SU-DHL-6 (cell line): ENCODE measurements around the gene TRIML1.

Source experiments
- EZH2phosphoT487 ChIP-seq: fragments of 200-600 bp; sonication (generic), shearing (Covaris generic); conservative IDR thresholded peaks from 2 replicates; pipeline ENCODE4 v1.6.1; 2018; ENCODE audit warnings: mild to moderate bottlenecking, antibody characterized with exemption, low read length, moderate library complexity, mixed read lengths
- TF ChIP-seq, protein P1 (sequence below): fragments of 200-600 bp; sonication (generic); IDR thresholded peaks from one replicate; pipeline ENCODE4 v1.5.1; 2017; ENCODE audit warnings: antibody characterized with exemption, mild to moderate bottlenecking, low read length, moderate library complexity; ENCODE audit not compliant: insufficient read depth, poor library complexity, severe bottlenecking

DNA sequence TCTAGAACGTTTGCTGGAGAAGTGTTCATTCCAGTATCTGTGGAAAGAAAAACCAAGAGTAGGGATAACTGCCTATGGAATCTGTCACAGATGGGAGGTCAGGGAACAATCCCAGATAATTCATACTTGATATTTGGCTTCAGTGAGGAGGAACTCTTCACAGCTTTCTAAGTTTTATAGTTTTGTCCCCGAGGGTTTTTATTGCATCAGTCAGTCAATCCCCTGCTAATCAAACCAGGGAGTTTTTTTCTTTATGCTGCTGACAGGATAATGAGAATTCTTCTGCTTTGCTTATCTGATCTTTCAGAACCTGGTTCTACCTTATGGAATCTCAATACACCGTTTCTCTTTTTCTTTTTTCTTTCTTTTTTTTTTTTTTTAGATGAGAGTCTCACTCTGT lies 29.2 kb upstream of the TRIML1 start:
- TF ChIP-seq, protein P1, sequence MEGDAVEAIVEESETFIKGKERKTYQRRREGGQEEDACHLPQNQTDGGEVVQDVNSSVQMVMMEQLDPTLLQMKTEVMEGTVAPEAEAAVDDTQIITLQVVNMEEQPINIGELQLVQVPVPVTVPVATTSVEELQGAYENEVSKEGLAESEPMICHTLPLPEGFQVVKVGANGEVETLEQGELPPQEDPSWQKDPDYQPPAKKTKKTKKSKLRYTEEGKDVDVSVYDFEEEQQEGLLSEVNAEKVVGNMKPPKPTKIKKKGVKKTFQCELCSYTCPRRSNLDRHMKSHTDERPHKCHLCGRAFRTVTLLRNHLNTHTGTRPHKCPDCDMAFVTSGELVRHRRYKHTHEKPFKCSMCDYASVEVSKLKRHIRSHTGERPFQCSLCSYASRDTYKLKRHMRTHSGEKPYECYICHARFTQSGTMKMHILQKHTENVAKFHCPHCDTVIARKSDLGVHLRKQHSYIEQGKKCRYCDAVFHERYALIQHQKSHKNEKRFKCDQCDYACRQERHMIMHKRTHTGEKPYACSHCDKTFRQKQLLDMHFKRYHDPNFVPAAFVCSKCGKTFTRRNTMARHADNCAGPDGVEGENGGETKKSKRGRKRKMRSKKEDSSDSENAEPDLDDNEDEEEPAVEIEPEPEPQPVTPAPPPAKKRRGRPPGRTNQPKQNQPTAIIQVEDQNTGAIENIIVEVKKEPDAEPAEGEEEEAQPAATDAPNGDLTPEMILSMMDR = no peak
- no peak for TF ChIP-seq EZH2phosphoT487
